HG03565 (cell line): ENCODE results near the gene C1QC.

Experiments
- ATAC-seq: cut with Tn5 transposase; IDR thresholded peaks from one replicate; pipeline ENCODE4 v1.9.1; 2021; ENCODE audit warnings: mild to moderate bottlenecking, moderate library complexity; ENCODE audit not compliant: unreplicated experiment

The C1QC gene

GRCh38 chr1:22676916-22677583, 33.6 kb downstream of the C1QC start:
- no peak for ATAC-seq

- no peak for ATAC-seq
Observed at GRCh38 chr1:22677931-22678896, 34.8 kb downstream of the C1QC start.

GRCh38 chr1:22680726-22681125, 37.3 kb downstream of the C1QC start:
- ATAC-seq, result no peak

- no peak for ATAC-seq
Observed at GRCh38 chr1:22681556-22682276, 38.3 kb downstream of the C1QC start.

- no peak for ATAC-seq
Observed at GRCh38 chr1:22683547-22683946, 40.1 kb downstream of the C1QC start.

- no peak for ATAC-seq
Observed at GRCh38 chr1:22685591-22686059, 42.2 kb downstream of the C1QC start.

GRCh38 chr1:22687191-22687590, 43.8 kb downstream of the C1QC start:
- no peak for ATAC-seq

GRCh38 chr1:22688466-22688865, 45.0 kb downstream of the C1QC start:
- ATAC-seq, result no peak

- ATAC-seq, result no peak
Observed at GRCh38 chr1:22689505-22689904, 46.1 kb downstream of the C1QC start.

- no peak for ATAC-seq
Observed at GRCh38 chr1:22691031-22691753, 47.8 kb downstream of the C1QC start.

GRCh38 chr1:22694172-22694571, 50.7 kb downstream of the C1QC start:
- no peak for ATAC-seq

- ATAC-seq, result no peak
Observed at GRCh38 chr1:22696610-22697009, 53.2 kb downstream of the C1QC start.
